IPS-NIHi11 (cell line): ENCODE results near the gene DLGAP4.
"Not testable (repeated sequence)": the region's sequence is repeated elsewhere in the genome, so short reads cannot be mapped to it uniquely, and the experiment has no call there.

Experiments used
- DNase-seq: peaks from one replicate; pipeline ENCODE4 v3.0.0; 2012; ENCODE audit warnings: mixed read lengths, low spot score

The DLGAP4 gene

GRCh38 chr20:36499723-36500501, 193.8 kb downstream of the DLGAP4 start:
- DNase-seq, result no peak

GRCh38 chr20:36501367-36502006, 195.3 kb downstream of the DLGAP4 start:
- no peak for DNase-seq

GRCh38 chr20:36504295-36504694, 198.2 kb downstream of the DLGAP4 start:
- no peak for DNase-seq

GRCh38 chr20:36506253-36506652, 200.1 kb downstream of the DLGAP4 start:
- no peak for DNase-seq

GRCh38 chr20:36507746-36508145, 201.6 kb downstream of the DLGAP4 start:
- DNase-seq, result no peak

- no peak for DNase-seq
Measured at GRCh38 chr20:36519012-36519719, 213.0 kb downstream of the DLGAP4 start.

GRCh38 chr20:36519944-36520343, 213.8 kb downstream of the DLGAP4 start:
- no peak for DNase-seq

- no peak for DNase-seq
Measured at GRCh38 chr20:36521526-36521925, 215.4 kb downstream of the DLGAP4 start.

- not testable (repeated sequence) for DNase-seq
Measured at GRCh38 chr20:36522412-36522811, 216.3 kb downstream of the DLGAP4 start.

- DNase-seq, result no peak
Measured at GRCh38 chr20:36523341-36523740, 217.2 kb downstream of the DLGAP4 start.

GRCh38 chr20:36525620-36526365, 219.7 kb downstream of the DLGAP4 start:
- DNase-seq, result no peak

- no peak for DNase-seq
Measured at GRCh38 chr20:36526521-36527011, 220.4 kb downstream of the DLGAP4 start.

GRCh38 chr20:36527331-36528125, 221.4 kb downstream of the DLGAP4 start:
- DNase-seq, result no peak

- DNase-seq, result no peak
Measured at GRCh38 chr20:36528176-36528874, 222.2 kb downstream of the DLGAP4 start.

- DNase-seq, result no peak
Measured at GRCh38 chr20:36528875-36529417, 222.8 kb downstream of the DLGAP4 start.

- DNase-seq, result no peak
Measured at GRCh38 chr20:36532388-36532787, 226.2 kb downstream of the DLGAP4 start.

GRCh38 chr20:36532822-36533221, 226.7 kb downstream of the DLGAP4 start:
- no peak for DNase-seq

- no peak for DNase-seq
Measured at GRCh38 chr20:36538026-36538722, 232.0 kb downstream of the DLGAP4 start.

GRCh38 chr20:36540551-36541211, 234.5 kb downstream of the DLGAP4 start:
- no peak for DNase-seq
